Natural killer cell (primary cell): ENCODE measurements around the gene CAMTA1. TPM values are rescaled to one million over a fixed set of nuclear protein-coding genes. Genes with fewer than 3 reads are reported as not detected.

Experiments
- ATAC-seq, 3 donors: fragments of 150-1000 bp in 2 of 3; fragments of 200-7000 bp in 1 of 3; cut with Tn5 transposase; 1 replicate in 1 of 3; 2 replicates in 2 of 3; pipeline ENCODE4 v1.10.0; 2021; ENCODE audit warnings: mild to moderate bottlenecking in 2 of 3, moderate library complexity in 2 of 3
- DNase-seq, 2 donors: peaks; one replicate each; pipeline versions ENCODE4 v3.0.0 to v3.0.0-alpha.2; 2013 to 2021; ENCODE audit warnings: mixed read lengths in 1 of 2
- H3K27ac ChIP-seq: one replicate; pipeline ENCODE4 v1.5.1; 2013; ENCODE audit warnings: mild to moderate bottlenecking, low read length
- H3K27me3 ChIP-seq: one replicate; pipeline ENCODE4 v1.6.1; 2013; ENCODE audit warnings: low read length; ENCODE audit not compliant: control insufficient read depth, insufficient read depth
- H3K36me3 ChIP-seq: one replicate; pipeline ENCODE4 v1.6.1; 2013; ENCODE audit warnings: low read length; ENCODE audit not compliant: control insufficient read depth, insufficient read depth
- H3K4me1 ChIP-seq: one replicate; pipeline ENCODE4 v1.6.1; 2013; ENCODE audit warnings: low read length; ENCODE audit not compliant: control insufficient read depth, insufficient read depth
- H3K4me3 ChIP-seq: one replicate; pipeline ENCODE4 v1.5.1; 2013; ENCODE audit warnings: low read length
- H3K9me3 ChIP-seq: one replicate; pipeline ENCODE4 v1.6.1; 2013; ENCODE audit warnings: low read length; ENCODE audit not compliant: control insufficient read depth, insufficient read depth
- H3K27ac Mint-ChIP-seq, 2 donors: one replicate each; pipeline ENCODE4 v1.8.0; 2022; ENCODE audit warnings: mild to moderate bottlenecking in 2 of 2, mixed read lengths in 2 of 2, moderate library complexity in 1 of 2
- H3K27me3 Mint-ChIP-seq, 2 donors: one replicate each; pipeline ENCODE4 v1.8.0; 2022; ENCODE audit warnings: low read depth in 2 of 2, mixed read lengths in 2 of 2
- H3K36me3 Mint-ChIP-seq: one replicate; pipeline ENCODE4 v1.8.0; 2022; ENCODE audit warnings: mixed read lengths
- H3K4me1 Mint-ChIP-seq, 2 donors: one replicate each; pipeline ENCODE4 v1.8.0; 2022; ENCODE audit warnings: mixed read lengths in 2 of 2
- H3K4me3 Mint-ChIP-seq: one replicate; pipeline ENCODE4 v1.8.0; 2022; ENCODE audit warnings: mild to moderate bottlenecking, moderate library complexity, mixed read lengths
- H3K9me3 Mint-ChIP-seq, 2 donors: one replicate each; pipeline ENCODE4 v1.8.0; 2022; ENCODE audit warnings: mixed read lengths in 2 of 2
- WGBS: methylation state at CpG from one replicate; pipeline ENCODE4 v1.1.7; 2013; ENCODE audit warnings: missing lambda C conversion rate; ENCODE audit not compliant: insufficient coverage; 5-methylcytosine and 5-hydroxymethylcytosine counted together
- intact Hi-C: fragments of 100-400 bp; cut with micrococcal nuclease; formaldehyde crosslinking; loops from one replicate; pipeline ENCODE4 v1.14.2; 2022
- total RNA-seq, 4 donors: library from RNA; stranded (reverse); fragments of 120-200 nt in 1 of 4; gene quantifications; one replicate each; pipeline versions ENCODE4 v1.2.3 to v1.2.4, GENCODE V29; 2013 to 2022
- TF ChIP-seq, protein P1 (sequence below): fragments of 200-600 bp; IDR thresholded peaks from one replicate; pipeline ENCODE4 v1.8.0; 2022; ENCODE audit warnings: antibody characterized with exemption

The CAMTA1 gene
- total RNA-seq, 3 donors from 2014 or later (not counting 1 experiment from before 2014, with no cell fraction given), result 40.6 to 53.3 (median 44.9) TPM

DNA sequence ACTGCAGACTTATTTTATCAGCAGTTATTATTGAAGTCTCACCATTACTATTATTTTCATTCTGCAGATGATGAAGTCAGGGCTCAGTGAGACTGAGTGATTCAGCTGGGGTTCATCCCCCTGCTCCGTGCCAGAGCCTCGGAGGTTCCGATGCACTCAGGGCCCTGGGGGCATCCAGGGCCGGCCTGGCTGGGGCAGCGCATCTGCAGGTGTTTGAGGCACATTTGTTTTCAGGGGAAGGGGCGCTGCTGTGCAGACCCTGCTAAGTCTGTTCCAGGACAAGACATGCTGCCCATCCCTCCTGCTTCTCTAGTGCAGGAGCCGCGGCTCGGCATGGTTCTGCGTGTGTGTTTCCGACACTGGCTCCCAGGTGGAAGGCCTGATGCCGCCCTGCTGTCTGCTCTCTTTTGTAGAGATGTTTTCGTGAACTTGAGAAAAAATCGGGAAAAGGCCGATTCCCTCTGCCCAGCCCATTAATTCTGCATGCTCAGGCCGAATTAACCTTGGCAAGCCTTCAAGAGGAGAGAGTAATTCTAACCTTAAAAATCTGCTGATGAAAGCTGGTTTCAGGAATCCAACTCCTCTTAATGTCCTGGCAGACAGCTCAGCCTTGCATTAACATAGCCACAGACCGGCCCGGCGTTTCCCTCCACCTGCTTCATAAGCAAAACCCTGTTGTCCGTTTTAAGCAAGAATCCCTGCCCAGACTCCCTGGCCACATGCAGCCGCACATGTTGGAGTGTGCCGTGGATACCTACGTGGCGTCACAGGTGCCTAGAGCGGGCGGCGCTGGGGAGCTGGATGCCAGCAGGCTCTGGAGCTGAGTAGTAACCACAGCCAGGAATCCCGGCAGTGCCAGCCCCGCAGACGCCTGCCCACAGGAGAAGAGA, 669.9 kb downstream of the CAMTA1 start:
- no peak overlapping the region for H3K27ac ChIP-seq
- H3K9me3 Mint-ChIP-seq, result no peaks in the 10 kb centered on the region
- WGBS, result 89% methylated on average over 30 of the region's 30 CpGs
- H3K4me1 Mint-ChIP-seq, result no peaks in the 10 kb centered on the region
- intact Hi-C loops, result no loop called here
- H3K27ac Mint-ChIP-seq, result no peak overlapping the region
- TF ChIP-seq, protein P1, sequence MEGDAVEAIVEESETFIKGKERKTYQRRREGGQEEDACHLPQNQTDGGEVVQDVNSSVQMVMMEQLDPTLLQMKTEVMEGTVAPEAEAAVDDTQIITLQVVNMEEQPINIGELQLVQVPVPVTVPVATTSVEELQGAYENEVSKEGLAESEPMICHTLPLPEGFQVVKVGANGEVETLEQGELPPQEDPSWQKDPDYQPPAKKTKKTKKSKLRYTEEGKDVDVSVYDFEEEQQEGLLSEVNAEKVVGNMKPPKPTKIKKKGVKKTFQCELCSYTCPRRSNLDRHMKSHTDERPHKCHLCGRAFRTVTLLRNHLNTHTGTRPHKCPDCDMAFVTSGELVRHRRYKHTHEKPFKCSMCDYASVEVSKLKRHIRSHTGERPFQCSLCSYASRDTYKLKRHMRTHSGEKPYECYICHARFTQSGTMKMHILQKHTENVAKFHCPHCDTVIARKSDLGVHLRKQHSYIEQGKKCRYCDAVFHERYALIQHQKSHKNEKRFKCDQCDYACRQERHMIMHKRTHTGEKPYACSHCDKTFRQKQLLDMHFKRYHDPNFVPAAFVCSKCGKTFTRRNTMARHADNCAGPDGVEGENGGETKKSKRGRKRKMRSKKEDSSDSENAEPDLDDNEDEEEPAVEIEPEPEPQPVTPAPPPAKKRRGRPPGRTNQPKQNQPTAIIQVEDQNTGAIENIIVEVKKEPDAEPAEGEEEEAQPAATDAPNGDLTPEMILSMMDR, result no peak
- H3K27me3 ChIP-seq, result no peaks in the 10 kb centered on the region
- no peaks in the 10 kb centered on the region for H3K36me3 ChIP-seq
- no peak overlapping the region for H3K4me3 Mint-ChIP-seq
- H3K36me3 Mint-ChIP-seq, result no peaks in the 10 kb centered on the region
- ATAC-seq (no peak), DNase-seq (no peak)
- H3K9me3 ChIP-seq, result no peaks in the 10 kb centered on the region
- H3K4me3 ChIP-seq, result no peak overlapping the region
- H3K27me3 Mint-ChIP-seq, result no peaks in the 10 kb centered on the region
- H3K4me1 ChIP-seq, result no peaks in the 10 kb centered on the region

DNA sequence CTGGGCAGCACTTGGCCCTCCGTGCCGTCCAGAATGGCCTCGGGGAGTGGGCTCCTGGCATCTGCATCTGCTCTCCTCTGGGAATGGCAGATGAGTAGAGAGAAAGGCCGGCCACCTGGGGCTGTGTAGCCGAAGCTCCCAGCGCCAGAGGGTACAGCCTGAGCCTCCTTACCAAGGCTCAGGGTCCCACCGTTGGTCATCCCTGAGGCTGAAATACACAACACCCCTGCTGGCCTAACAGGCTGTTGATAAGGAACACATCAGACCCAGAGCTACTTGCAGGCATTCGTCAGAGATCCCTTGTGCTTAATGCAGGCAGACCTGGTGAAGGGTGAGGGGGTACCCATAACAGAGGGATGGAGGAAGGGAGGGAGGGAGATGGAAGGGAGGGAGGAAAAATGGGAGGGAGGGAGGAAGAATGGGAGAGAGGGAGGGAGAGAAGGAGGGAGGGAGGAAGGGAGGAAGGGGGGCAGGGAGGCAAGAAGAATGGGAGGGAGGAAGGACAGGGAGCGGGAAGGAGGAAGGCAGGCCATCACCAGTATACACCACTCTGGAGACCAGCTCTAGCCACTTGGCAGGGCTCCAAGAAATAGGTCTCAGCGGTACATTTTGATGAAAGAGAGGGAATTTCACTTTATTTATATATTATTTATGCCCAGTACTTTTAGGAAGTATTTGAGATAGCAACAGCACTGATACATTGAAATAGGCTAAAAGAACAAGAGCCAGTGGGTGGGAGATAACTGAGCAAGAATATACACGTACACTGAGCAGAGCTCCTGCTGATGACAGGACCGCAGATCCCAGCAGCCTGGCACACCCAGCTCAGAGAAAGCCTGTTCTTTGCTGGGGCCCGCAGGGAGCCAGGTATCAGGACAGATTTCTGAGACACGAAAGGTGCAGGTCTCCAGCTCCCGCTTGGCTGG, 670.8 kb downstream of the CAMTA1 start:
- 92% methylated on average over 14 of the region's 15 CpGs for WGBS
- Mint-ChIP-seq H3K36me3 (no peaks in the 10 kb centered on the region), H3K27ac (no peak overlapping the region), H3K27me3 (peaks cover 0 to 3% of the 10 kb centered on the region in 2 donors), H3K9me3 (no peaks in the 10 kb centered on the region), H3K4me1 (no peaks in the 10 kb centered on the region), H3K4me3 (no peak overlapping the region)
- Histone ChIP-seq H3K4me3 (no peak overlapping the region), H3K36me3 (no peaks in the 10 kb centered on the region), H3K9me3 (no peaks in the 10 kb centered on the region), H3K4me1 (no peaks in the 10 kb centered on the region), H3K27me3 (no peaks in the 10 kb centered on the region), H3K27ac (no peak overlapping the region)
- intact Hi-C loops, result no loop called here
- DNase-seq (no peak), ATAC-seq (no peak)
- TF ChIP-seq, protein P1, result no peak

DNA sequence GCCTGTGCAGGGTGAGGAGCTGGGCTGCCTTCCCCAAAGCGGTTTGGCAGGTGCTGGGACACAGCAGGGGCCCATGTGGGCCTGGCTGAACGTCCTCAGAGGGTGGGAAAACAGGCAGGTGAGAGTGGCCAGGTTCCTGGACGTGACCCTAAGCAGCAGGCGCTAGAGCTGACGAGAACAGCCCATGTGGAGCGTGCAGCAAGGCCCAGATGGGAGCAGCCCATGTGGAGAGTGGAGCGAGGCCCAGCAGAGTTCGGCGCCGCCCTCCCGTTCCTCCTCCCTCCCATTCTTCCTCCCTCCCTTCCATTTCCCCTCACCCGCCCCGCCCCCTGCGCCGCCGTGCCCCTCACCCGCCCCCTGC, 671.4 kb downstream of the CAMTA1 start:
- ATAC-seq (no peak), DNase-seq (no peak)
- no peaks in the 10 kb centered on the region for H3K36me3 ChIP-seq
- no peaks in the 10 kb centered on the region for H3K9me3 Mint-ChIP-seq
- H3K9me3 ChIP-seq, result no peaks in the 10 kb centered on the region
- H3K36me3 Mint-ChIP-seq, result no peaks in the 10 kb centered on the region
- no peak overlapping the region for H3K4me3 Mint-ChIP-seq
- no peaks in the 10 kb centered on the region for H3K27me3 ChIP-seq
- no peaks in the 10 kb centered on the region for H3K4me1 ChIP-seq
- H3K4me3 ChIP-seq, result no peak overlapping the region
- WGBS, result 79% methylated on average over 11 of the region's 17 CpGs
- H3K4me1 Mint-ChIP-seq, result no peaks in the 10 kb centered on the region
- peaks cover 0 to 3% of the 10 kb centered on the region in 2 donors for H3K27me3 Mint-ChIP-seq
- no peak overlapping the region for H3K27ac ChIP-seq
- H3K27ac Mint-ChIP-seq, result no peak overlapping the region
- intact Hi-C loops, result no loop called here
- TF ChIP-seq, protein P1, result no peak
